CD4-positive, alpha-beta T cell treated with Interleukin-1 beta for 1 hour (primary cell): ENCODE data around the gene CACNA2D4.

Source experiments
- DNase-seq, 2 donors: peaks; one replicate each; pipeline ENCODE4 v3.0.0-alpha.2; 2020 to 2022

CACNA2D4 gene

DNA sequence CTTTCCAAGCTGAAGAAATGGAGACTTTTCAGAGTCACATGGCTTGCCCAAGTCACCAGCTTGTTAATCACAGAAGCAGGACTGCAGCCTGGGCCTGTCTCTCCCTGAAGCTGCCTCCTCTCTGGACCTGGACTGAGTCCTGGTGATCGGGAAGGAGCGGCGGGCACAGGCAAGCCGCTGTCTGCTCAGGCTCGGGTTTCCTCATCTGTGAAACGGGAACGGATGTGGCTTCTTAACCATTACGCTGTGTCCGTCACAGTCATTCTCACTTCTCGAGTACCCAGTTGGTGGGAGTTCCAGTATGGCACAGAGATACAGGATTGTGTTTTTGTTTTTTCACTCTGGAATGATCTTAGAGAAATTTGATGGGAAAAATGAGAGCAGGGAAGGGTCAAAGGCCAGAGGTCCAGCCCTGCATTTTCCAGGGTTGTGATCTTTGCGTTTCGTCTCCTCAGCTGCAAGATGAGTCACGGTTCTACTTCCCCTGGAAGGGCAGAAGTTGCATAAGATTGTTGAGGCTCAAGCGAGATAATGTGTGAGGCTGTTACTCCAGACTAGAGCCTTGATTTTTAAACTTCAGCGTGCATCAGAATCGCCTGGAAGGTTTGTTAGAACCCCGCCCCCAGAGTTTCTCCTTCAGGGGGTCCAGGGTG is 105.7 kb downstream of the CACNA2D4 start:
- peak in 1 of 2 donors; percentile 56 for DNase-seq

DNA sequence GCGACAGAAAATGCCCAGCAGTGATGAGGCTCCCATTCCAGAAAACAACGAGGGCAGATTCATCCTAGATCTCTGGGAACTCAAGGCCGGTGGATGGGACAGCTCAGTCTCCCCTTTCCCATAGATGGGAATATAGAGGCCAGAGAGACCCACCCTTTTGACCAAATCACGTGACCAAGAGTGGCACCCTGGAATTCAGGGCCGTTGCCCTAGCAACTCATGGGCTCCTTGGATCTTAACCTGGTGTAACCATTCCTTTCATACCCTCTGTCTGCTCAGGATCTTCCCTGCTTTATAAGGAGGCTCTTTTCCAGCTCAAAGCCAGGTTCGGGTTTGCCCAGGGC is 106.5 kb downstream of the CACNA2D4 start:
- DNase-seq = no peak

DNA sequence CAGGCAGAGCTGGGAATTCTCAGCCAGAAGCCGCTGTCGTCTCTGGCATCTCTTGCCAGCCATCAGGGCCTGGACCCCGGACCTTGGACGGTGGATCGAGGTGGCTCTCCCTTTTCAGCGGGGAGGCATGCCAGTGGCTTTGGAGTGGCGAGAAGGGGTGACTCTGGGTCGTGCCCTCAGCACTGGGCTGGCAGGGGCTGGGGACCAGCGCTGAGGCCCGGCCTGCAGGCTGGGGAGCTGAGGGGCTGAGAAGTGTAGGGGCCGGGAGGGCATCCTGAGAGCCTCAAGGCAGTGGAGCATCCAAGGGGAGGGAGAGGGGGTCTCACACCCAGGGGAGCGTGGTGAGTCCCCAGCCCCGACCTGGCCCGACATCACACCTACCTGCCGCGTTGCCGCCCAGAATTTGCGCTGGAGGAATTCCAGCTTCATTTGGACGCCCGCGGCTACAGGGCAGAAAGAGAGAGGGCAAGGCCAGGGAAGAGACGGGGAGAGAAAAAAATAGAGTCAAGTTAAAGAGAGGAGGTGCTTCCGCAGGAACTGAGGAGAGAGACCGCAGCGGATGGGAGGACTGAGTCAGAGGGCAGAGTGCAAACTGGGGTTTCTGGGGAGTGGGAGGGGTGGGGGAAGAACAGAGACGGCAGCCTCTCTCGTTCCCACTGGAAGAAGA is 107.0 kb downstream of the CACNA2D4 start:
- peak; percentile 29 to 47 for DNase-seq

DNA sequence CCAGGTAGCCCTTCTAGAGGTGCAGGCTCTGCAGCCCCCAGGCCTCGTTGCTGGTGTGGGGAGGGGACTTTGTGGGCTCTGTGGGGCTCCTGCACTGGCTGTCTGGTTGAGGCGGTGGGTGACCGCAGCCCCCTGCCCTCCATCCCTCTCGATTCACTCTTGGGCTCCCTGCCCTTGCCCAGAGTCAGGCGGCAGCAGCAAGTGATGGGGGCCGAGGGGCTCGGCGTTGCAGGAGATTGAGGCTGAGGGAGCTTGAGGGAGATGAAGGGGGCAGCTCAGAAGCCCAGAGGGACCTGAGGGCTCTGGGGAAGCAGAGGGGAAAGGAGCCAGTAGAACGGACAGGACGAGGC is 107.5 kb downstream of the CACNA2D4 start:
- DNase-seq = no peak

DNA sequence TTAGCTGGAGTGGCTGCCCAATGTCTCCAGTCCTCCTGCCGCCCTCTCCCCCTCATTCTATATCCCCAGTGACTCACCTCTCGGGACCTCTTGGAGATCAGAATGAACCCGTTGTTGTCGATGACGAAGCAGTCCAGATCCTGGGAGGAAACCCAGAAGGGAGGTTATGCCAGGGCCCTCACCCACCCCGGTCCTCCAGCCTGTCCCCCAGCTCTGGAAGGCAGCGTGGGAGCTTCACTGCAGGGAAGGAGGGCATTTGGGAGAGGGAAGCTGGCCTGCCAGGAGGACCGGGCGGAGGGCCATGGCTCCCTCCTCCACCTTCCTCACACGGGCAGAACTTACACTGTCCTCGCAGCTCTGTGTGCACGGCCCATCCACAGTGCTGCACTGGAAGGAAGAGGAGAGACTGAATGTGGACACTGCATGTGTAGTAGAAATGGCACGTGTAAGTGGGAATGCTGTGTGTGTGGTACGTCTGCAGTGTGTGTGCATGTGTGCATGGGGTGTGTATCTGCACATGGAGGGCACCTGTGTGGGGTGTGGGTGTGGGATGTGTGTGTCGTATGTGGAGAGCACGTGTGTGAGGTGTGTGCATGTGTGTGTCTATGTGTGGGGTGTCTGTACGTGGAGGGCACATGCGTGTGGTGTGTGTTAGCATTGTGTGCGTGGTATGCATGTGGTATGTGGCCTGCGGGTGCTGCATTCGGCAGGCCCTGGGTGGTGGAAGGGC is 108.1 kb downstream of the CACNA2D4 start:
- DNase-seq = peak in 1 of 2 donors; percentile 10

DNA sequence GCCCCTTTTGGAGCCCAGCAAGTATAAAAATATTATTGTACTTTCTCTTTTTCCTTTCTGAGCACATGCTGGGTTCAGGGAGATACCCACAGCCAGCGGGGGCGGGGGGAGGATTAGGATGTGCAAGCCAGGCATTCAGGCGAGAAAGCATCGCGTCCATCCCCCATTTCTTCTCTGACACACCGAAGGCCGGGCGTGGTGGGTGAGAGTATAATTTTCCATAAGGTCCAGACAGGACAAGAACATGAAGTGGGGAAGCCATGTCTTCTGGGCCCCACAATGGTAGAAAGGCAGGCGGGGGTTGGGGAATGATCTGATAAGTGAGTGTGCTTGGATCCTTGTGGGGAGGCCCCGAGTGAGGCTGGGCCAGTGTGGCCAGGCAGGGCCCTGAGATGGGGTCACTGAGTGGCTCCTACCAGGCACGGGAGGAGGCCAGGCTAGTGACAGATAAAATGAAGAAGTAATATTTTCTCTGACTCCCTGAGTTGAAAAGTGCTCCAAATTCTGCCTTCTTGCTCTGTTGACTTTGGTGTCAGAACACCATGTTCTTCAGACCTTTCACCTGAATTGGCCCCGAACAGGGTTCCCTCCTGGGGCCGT is 108.8 kb downstream of the CACNA2D4 start:
- DNase-seq = peak in 1 of 2 donors; percentile 9

DNA sequence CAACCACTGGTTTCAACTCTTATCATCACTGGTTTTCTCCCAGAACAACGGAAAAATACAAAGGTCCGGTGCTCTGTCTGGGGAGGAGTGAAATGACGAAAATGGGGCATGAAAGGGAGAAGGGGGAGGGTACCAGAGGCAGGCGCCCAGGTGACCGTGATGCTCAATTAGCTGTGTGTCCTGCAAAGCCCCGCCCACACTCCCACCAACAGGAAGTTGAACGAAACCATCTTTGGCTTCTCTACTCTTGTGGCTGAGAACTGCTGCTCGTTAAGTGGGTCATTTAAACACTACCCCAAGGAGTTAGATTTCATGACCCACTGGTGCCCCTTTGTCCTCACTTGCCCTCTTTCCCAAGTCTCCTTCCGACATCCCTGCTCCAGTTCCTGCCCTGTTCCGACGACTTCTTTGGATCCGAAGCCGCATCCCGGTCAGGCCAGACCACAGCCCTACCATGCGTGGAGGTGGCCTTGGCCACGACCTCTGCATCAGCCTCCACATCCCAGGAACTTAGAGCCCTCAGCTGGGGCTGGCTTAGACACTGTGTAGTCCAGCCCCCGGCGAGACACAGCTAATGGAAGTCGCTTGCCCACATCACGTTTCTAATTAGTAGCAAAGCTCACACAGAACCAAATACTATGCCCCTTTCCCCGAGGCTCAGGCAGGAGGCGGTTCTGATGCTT is 109.5 kb downstream of the CACNA2D4 start:
- DNase-seq = peak in 1 of 2 donors; percentile 20

DNA sequence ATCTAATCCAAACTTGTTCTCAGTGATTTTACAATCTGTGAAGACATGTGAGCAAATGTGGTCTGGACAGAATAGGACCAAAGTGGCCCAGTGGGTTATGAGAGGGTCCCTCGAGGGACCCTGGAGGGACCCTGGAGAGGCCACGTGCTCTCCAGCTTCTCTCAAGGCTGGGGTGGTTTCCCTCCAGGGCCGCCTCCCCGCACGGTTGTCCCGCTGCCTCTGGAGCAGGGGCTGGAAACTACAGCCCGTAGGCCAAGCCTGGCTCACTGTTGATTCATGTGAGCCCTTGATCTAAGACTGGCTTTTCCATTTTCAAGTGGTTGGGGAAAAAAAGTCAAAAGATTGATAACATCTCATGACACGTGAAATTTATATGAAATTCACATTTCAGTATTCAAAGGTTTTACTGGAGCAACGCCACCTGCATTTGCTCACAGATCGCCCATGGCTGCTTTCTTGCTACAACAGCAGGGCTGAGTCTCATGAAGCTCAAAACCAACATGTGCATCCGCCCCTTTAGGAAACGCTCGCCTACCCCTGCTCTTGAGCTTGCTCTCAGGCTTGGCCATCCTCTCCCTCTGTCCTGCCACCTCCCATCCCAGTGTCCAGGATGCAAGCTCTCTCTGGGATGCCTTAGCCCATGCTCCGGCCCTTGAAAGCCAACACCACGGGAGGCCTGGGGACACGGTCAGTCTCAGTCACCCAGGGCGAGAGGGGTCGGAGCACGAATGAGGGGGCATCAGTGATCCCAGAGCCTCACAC is 110.2 kb downstream of the CACNA2D4 start:
- DNase-seq = no peak

DNA sequence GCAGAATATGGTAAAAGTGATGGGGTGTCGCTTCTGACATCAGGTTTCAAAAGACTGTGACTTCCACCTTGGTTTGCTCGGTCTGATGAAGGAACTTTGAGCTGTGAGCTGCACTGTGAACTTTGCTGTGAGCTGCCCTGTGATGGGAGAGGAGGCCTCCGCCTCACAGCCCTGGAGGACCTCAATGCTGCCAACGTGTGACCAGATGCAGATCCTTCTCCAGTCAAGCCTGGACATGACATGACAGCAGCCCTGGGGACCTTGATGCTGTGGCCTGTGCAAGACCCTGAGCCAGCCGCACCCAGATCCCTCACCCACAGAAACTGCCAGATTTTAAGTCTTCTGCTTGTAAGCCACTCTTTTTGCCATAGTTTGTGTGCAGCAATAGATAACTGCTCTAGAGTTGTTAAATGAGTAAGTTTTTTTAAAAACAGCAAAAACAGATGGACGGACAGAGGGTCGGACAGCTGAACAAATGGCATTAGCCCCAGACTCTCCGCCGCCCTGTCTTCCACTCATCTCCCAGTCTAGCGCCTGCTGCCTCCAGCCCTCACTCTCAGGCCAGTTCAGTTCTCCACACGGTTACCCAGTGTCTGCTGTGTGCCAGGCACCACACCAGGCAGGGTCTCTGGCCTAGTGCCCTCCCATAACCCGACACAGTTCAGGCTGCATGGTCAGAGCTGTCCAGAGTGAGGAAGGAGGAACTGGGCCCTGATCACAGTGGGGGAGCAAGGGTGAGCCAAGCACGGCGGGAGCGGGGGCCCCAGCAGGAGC is 111.2 kb downstream of the CACNA2D4 start:
- DNase-seq = no peak

DNA sequence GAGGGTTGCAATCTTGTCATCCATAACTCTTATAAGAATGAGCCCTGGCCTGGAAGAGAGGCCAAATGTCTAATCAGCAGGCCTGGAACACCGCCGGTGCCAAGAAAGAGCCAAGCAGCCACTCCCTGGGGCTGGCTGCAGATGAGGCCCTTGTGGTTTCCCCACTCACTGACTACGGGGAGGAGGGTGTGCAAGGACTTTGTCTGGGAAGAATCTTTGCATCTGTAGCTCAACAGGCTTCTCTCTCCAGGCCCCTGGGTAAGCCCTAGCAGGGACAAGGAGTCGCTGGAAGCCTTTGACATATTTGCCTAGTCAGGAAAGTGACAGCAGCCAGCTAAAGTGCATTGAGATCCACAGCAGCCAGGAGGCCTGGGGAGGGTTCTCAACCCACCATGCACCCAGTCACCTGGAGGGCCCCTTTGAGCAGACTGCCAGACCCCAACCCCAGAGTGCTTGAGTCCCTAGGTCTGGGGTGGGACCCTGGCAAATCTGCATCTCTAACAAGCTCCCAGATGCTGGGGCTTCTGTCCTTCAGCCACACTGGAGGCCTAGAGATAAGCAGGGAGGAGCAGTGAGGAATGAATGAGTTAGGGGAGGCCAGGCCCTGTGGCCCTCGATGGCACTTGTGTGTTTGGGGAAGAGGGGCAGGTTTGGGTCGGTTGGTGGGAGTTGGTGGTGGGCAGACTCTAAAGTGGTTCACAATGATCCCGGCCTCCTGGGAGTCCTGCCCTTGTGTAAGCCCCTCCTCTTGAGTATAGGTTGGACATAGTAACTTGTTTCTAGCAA is 112.0 kb downstream of the CACNA2D4 start:
- DNase-seq = no peak

DNA sequence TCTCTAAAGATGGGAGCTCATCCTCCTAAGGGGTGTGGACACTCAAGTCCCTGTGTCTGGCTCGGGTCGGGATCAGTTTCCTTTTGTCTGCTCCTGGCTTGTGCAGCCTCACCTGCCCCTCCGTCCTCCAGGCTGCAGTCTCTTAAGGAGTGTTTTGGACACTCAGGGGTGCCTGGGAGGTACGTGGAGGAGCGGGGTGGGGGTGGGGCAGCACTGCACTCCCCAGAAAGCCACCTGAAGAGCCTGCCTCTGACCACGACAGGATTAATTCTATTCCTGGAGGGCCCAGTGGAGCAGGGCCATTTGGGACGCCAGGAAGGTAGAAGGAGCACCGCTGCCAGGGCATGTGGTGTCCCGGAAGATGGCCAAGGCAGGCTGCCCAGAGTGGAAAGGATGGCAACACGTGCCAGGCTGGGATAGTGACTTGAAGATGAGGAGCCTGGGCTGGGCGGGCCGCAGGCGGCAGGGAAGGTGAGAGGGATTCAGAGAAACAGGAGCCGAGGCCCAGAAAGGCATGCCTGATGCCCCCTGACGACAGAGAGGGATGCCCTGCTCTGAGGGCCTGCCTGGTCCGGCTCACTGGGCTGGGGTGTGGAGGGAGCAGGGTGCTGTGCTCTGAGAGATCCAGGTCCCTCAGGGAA is 112.9 kb downstream of the CACNA2D4 start:
- DNase-seq = no peak

DNA sequence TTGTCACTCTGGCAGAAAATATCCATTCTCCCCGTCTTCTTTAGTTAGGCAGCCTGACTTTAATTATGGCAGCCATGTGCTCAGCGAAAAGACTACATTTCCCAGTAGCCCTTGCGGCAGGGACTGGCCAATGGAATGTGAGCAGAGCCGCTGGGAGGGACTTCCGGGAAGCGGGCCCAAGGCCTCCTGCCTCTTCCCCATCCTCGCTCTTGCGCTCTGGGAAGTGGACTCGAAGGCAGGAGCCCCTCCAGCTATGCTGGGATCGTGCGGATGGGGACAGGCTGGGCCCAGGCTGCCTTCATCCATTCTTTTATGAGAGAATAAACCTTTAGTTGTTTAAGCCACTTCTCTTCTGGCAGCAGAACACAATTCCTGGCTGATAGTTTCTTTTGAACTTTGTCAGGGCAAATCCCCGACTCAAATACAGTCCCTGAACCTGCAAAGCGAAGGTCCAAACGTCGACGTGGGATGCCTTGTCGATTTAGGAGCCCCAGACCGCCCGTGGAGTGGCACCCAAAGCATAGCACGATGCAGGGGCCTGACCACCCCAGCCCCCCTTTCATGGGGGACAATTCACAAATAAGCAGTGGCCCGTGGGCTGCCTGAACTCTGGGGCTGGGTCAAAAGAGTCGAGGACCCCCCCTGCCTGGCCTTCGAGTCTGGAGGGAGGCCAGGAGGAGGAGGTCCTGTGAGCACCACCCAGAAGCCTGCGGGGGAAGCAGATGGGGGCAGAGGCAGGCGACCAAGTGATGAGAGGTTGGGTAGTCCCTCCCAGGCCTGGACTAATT is 113.7 kb downstream of the CACNA2D4 start:
- DNase-seq = peak; percentile 87 to 89

DNA sequence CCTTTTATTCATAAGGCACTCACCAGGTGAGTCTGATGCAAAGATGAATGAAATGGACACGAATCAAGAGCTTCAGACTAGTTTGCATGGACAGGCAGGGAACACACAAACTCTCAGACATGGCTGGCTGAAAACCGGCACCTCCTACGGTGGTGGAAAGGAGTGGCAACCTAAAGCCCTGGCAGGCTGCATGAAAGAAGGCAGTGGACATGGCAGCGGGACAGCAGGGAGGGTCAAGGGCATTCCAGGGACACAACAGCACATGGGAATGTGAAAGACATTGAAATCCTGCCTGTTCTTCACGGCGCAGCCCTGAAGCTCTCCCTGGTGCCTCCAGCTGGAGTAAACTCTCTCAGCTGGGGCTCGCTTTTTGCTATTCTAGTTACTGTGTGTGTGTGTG is 114.7 kb downstream of the CACNA2D4 start:
- no peak for DNase-seq

DNA sequence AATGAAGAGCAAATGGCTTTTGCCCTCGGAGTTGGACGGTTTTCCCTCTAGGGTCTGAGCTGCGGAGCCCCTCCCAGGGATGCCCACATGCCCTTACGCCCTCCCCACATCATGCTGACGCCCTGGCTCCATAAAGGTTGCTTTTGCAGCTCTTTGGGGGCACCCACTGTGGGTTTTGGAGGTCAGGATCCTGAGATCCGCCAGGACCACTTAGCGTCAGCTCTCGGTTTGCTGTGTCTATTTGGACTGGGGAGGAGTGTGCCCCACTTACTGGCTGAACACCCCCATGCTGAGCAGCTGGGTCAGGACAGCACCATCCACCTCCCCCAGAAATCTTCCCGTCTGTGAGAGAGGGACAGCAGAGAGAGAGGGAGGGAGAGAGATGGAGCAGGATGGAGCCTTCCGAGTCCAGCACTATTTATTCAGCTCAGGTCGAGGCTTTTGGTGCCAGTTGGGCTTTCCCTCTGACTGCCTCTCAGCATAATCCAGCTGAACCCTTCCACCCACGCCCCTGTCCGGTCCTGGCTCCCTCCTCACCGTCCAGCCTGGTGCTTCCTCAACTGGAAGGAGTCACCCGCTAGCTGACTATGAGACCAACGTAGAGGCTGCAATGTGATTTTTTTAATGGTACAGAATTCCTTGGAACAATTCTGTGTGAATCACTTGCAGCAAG is 117.0 kb downstream of the CACNA2D4 start:
- no peak for DNase-seq

DNA sequence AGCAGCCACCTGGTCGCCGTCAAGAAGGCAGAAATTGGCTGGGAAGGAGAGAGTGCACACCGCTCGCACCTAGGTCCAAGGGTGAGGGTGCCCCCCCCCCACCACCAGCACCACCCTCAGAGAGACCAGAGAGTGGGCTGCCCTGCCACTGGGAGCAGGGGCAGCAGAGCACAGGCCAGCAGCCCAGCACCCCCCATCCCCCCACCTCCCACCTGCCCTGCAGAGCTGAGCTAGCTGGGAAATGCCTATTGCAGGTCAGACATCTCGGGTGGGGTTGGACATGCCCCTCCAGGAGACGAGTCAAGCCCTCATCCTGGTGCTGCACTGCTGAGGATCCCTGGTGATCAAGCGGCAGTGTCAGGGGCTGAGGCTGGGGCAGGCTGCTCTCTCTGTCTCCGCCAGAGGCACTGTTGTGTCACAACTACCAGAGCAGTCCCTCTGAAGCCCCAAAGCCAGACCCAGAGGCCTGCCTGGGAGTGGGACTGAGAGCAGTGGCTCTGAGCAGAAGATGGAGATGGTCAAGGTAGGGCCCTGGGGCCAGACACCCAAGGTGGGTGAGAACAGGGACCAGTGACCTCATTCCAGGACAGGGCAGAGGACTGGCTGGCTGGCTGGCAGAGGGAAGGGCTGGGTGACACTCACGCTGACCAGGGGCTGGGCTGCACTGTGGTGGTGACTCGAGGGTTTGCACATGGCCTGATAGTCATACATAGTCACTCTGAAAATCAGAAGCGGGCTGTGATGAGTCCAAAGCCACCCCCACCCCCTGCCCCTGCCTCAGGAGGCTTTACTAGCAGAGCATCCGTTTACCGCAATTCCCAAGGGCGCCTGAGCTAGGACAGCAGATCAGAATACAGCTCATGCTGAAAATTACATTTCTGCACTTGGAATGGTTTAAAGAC is 117.8 kb downstream of the CACNA2D4 start:
- DNase-seq = peak in 1 of 2 donors; percentile 63

DNA sequence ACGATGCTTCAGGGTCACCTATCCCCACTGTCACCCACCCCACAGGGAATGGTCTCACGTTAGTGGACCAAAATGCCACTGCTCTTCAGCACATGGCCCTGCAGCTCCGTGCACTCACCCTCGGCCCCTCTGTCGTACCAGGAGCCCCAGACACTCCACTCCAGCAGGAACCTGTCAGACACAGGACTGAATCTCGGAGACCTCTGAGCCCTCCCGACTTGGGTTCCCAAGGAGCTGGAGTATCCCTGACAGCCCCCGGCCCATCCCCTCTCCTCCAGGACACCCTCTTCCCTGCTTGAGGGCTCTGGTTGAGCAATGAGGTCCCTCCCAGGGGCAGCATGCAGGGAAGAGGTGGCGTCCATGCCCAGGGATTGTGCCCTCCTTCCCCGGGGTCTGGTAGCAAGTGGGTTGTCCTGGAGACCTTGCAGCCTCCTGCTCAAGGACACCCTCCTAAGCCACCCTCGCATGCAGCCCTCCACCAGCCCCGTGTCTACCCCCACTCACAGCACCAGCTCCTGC is 118.5 kb downstream of the CACNA2D4 start:
- DNase-seq = no peak
